ENCODE data around the gene ZMIZ1. TPM values are rescaled to one million over a fixed set of nuclear protein-coding genes. Genes with fewer than 3 reads are reported as not detected.

ZMIZ1 gene
- total RNA-seq, 1 experiment from 2014 or later = 42.3 TPM

DNA sequence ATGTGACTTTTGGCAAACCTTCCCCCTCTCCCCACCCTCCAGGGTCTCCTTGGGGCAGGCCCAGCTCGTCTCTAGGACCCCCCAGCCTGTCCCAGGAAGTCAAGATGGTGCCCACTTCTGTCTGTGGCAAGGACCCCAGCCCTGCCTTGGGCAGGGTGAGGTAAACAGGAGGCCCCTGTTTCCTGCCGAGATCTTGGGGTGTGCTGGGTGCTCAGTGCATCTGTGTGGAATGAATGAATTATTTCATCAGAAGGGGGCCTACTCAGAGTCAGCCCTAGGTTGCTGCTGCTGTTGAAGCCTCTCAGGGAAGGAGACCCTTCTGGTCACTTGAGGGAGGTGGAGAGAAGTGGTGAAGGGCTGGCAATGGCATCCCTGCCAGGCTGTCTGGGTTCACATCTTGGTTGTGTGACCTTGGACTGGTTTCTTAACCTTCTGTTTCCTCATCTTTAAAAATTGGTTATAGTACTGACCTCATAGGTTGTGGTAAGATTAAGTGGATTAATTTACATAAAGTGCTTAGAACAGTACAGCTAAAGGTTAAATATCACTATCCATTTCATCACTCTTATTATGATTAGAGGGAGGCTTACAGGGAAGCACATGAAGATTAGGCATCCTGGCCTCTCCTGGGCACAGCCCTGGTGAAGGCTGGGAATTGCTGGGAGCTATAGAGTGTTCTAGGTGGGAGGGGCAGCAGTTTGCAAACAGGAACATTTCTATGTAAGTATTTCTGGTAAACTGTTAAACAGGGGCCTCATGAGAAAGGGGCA is 67.7 kb downstream of the ZMIZ1 start:
- H3K4me3 Mint-ChIP-seq (ENCODE audit: unreplicated experiment) = no peak overlapping the region
- Histone ChIP-seq H3K4me3 (ENCODE audit: low read depth, low read length) (no peak overlapping the region), H3K9me3 (no peaks in the 10 kb centered on the region), H3K27me3 (replicated peaks; ENCODE audit: control insufficient read depth, insufficient read depth, low read length) (no peaks in the 10 kb centered on the region), H3K36me3 (ENCODE audit: control insufficient read depth, insufficient read depth, low read length) (peaks cover 2% of the 10 kb centered on the region), H3K4me1 (peaks cover 3% of the 10 kb centered on the region; the same call in 1 of the 2 replicates)
- TF ChIP-seq, protein P1, sequence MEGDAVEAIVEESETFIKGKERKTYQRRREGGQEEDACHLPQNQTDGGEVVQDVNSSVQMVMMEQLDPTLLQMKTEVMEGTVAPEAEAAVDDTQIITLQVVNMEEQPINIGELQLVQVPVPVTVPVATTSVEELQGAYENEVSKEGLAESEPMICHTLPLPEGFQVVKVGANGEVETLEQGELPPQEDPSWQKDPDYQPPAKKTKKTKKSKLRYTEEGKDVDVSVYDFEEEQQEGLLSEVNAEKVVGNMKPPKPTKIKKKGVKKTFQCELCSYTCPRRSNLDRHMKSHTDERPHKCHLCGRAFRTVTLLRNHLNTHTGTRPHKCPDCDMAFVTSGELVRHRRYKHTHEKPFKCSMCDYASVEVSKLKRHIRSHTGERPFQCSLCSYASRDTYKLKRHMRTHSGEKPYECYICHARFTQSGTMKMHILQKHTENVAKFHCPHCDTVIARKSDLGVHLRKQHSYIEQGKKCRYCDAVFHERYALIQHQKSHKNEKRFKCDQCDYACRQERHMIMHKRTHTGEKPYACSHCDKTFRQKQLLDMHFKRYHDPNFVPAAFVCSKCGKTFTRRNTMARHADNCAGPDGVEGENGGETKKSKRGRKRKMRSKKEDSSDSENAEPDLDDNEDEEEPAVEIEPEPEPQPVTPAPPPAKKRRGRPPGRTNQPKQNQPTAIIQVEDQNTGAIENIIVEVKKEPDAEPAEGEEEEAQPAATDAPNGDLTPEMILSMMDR (IDR thresholded peaks at IDR 0.05; ENCODE audit: insufficient read depth in 1 of 2, low read depth in 1 of 2, low read length in 1 of 2, severe bottlenecking in 1 of 2, unreplicated experiment in 1 of 2) = no peak
- no peaks in the 10 kb centered on the region for H3K27me3 Mint-ChIP-seq (ENCODE audit: insufficient read depth, unreplicated experiment)
- BruUV-seq (replicated peaks) = no TSS peak
- ChIA-PET POLR2A (no interaction called here), CTCF (no interaction called here)
- no peaks in the 10 kb centered on the region for H3K9me3 Mint-ChIP-seq (ENCODE audit: unreplicated experiment)
- peaks cover 50% of the 10 kb centered on the region for H3K36me3 Mint-ChIP-seq (ENCODE audit: insufficient read depth, unreplicated experiment)
- H3K4me1 Mint-ChIP-seq (ENCODE audit: low read depth, unreplicated experiment) = peaks cover 7% of the 10 kb centered on the region
- intact Hi-C loops (cut with micrococcal nuclease; ENCODE audit: unreplicated experiment) = no loop called here
- no peak for DNase-seq
- H3K27ac Mint-ChIP-seq (ENCODE audit: unreplicated experiment) = no peak overlapping the region

DNA sequence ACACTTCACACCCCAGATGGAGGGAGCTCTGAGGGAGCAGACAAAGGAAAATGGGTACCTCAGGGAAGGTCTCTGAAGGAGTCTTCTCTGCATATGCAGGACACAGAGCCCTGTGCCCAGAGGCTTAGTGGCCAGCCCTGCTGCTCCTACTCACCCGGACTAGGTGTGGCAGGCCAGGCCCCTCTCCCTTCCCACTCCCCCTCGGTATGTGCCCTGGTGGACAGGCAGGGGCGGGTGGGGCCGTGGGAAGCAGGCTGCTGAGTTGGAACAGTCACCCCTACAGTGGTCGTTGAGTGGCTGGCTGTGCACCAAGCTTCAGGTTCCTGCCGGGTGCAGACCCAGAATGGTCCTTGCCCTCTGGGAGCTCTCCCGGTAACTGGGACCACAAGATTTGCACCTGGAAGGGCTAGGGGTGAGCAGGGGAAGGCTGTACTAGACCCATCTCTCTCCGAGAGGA is 68.6 kb downstream of the ZMIZ1 start:
- H3K27me3 ChIP-seq (replicated peaks; ENCODE audit: control insufficient read depth, insufficient read depth, low read length) = no peaks in the 10 kb centered on the region
- CTCF ChIA-PET = interaction anchor here (0.5 kb wide), 1 partner anchor 64 kb away, joined by 4 read pairs; no protein-coding TSS in a partner anchor
- peaks cover 2% of the 10 kb centered on the region for H3K36me3 ChIP-seq (ENCODE audit: control insufficient read depth, insufficient read depth, low read length)

DNA sequence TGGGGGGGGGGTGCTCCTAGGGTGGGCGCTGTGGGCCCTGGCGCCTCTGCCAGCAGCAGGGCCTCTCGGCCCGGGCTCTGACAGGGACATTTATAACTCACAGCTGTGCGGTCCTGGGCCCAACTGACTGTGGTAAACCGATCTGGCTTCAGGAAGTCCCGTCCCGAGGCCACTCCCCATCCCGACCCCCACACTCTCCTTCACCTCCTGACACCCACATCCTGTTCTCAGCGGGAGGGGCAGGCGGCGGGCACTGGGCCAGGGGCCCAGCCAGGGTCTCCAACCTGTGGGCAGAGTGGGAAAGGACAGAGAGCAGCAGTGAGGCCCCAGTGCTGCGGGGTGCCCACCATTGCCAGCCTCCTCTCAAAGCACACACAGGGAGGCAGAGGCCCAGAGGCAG is 69.1 kb downstream of the ZMIZ1 start:
- H3K27me3 Mint-ChIP-seq (ENCODE audit: insufficient read depth, unreplicated experiment) = no peaks in the 10 kb centered on the region
- peaks cover 14% of the 10 kb centered on the region for H3K4me1 Mint-ChIP-seq (ENCODE audit: low read depth, unreplicated experiment)
- ChIA-PET POLR2A (no interaction called here), CTCF (no interaction called here)
- H3K4me3 Mint-ChIP-seq (ENCODE audit: unreplicated experiment) = no peak overlapping the region
- H3K4me1 ChIP-seq = peaks cover 3% of the 10 kb centered on the region; the same call in 1 of the 2 replicates
- no peak for DNase-seq
- H3K36me3 Mint-ChIP-seq (ENCODE audit: insufficient read depth, unreplicated experiment) = peaks cover 57% of the 10 kb centered on the region
- TF ChIP-seq, protein P1 (IDR thresholded peaks at IDR 0.05; ENCODE audit: insufficient read depth in 1 of 2, low read depth in 1 of 2, low read length in 1 of 2, severe bottlenecking in 1 of 2, unreplicated experiment in 1 of 2) = no peak
- H3K9me3 ChIP-seq = no peaks in the 10 kb centered on the region
- H3K27ac Mint-ChIP-seq (ENCODE audit: unreplicated experiment) = no peak overlapping the region
- peaks cover 2% of the 10 kb centered on the region for H3K36me3 ChIP-seq (ENCODE audit: control insufficient read depth, insufficient read depth, low read length)
- H3K4me3 ChIP-seq (ENCODE audit: low read depth, low read length) = no peak overlapping the region
- no TSS peak for BruUV-seq (replicated peaks)
- intact Hi-C loops (cut with micrococcal nuclease; ENCODE audit: unreplicated experiment) = no loop called here
- no peaks in the 10 kb centered on the region for H3K9me3 Mint-ChIP-seq (ENCODE audit: unreplicated experiment)
- no peaks in the 10 kb centered on the region for H3K27me3 ChIP-seq (replicated peaks; ENCODE audit: control insufficient read depth, insufficient read depth, low read length)

More for the DNA sequence above, 68.6 kb downstream of the ZMIZ1 start:
- POLR2A ChIA-PET = no interaction called here
- H3K4me1 ChIP-seq = peaks cover 3% of the 10 kb centered on the region; the same call in 1 of the 2 replicates
- DNase-seq = no peak
- H3K36me3 Mint-ChIP-seq (ENCODE audit: insufficient read depth, unreplicated experiment) = peaks cover 60% of the 10 kb centered on the region
- intact Hi-C loops (cut with micrococcal nuclease; ENCODE audit: unreplicated experiment) = no loop called here
- no peak overlapping the region for H3K27ac Mint-ChIP-seq (ENCODE audit: unreplicated experiment)
- H3K9me3 Mint-ChIP-seq (ENCODE audit: unreplicated experiment) = no peaks in the 10 kb centered on the region
- H3K4me1 Mint-ChIP-seq (ENCODE audit: low read depth, unreplicated experiment) = peaks cover 15% of the 10 kb centered on the region
- H3K9me3 ChIP-seq = no peaks in the 10 kb centered on the region
- no TSS peak for BruUV-seq (replicated peaks)
- TF ChIP-seq, protein P1 (IDR thresholded peaks at IDR 0.05; ENCODE audit: insufficient read depth in 1 of 2, low read depth in 1 of 2, low read length in 1 of 2, severe bottlenecking in 1 of 2, unreplicated experiment in 1 of 2) = no peak
- H3K4me3 Mint-ChIP-seq (ENCODE audit: unreplicated experiment) = no peak overlapping the region
- H3K4me3 ChIP-seq (ENCODE audit: low read depth, low read length) = no peak overlapping the region
- no peaks in the 10 kb centered on the region for H3K27me3 Mint-ChIP-seq (ENCODE audit: insufficient read depth, unreplicated experiment)

Measured in Caco-2 (cell line).